Measurements from ENCODE around the gene BAZ2B.

Gene BAZ2B

GRCh38 chr2:159497847-159498246, 118.5 kb downstream of the BAZ2B start:
- no peak for DNase-seq (ENCODE audit: extremely low read depth, insufficient read length)
- no peak overlapping the region for H3K4me3 ChIP-seq (replicated peaks; ENCODE audit: low read depth, low read length)
- H3K27me3 ChIP-seq (replicated peaks; ENCODE audit: control insufficient read depth, insufficient read depth, low read length), result no peaks in the 10 kb centered on the region

GRCh38 chr2:159497256-159497655, 119.1 kb downstream of the BAZ2B start:
- no peak for DNase-seq (ENCODE audit: extremely low read depth, insufficient read length)
- no peak overlapping the region for H3K4me3 ChIP-seq (replicated peaks; ENCODE audit: low read depth, low read length)
- H3K36me3 ChIP-seq (ENCODE audit: control insufficient read depth, insufficient read depth, low read length), result no peaks in the 10 kb centered on the region
- no peak for TF ChIP-seq CTCF (IDR thresholded peaks at IDR 0.05; ENCODE audit: insufficient read depth, low read length, poor library complexity, severe bottlenecking)
- no peaks in the 10 kb centered on the region for H3K27me3 ChIP-seq (replicated peaks; ENCODE audit: control insufficient read depth, insufficient read depth, low read length)

More at GRCh38 chr2:159497847-159498246, 118.5 kb downstream of the BAZ2B start:
- TF ChIP-seq CTCF (IDR thresholded peaks at IDR 0.05; ENCODE audit: insufficient read depth, low read length, poor library complexity, severe bottlenecking), result no peak
- no peaks in the 10 kb centered on the region for H3K36me3 ChIP-seq (ENCODE audit: control insufficient read depth, insufficient read depth, low read length)

- no peak for TF ChIP-seq CTCF (IDR thresholded peaks at IDR 0.05; ENCODE audit: insufficient read depth, low read length, poor library complexity, severe bottlenecking)
- H3K4me3 ChIP-seq (replicated peaks; ENCODE audit: low read depth, low read length), result no peak overlapping the region
- DNase-seq (ENCODE audit: extremely low read depth, insufficient read length), result no peak
- H3K36me3 ChIP-seq (ENCODE audit: control insufficient read depth, insufficient read depth, low read length), result no peaks in the 10 kb centered on the region
- H3K27me3 ChIP-seq (replicated peaks; ENCODE audit: control insufficient read depth, insufficient read depth, low read length), result no peaks in the 10 kb centered on the region
Observed at GRCh38 chr2:159489476-159489875, 126.9 kb downstream of the BAZ2B start.

- no peaks in the 10 kb centered on the region for H3K36me3 ChIP-seq (ENCODE audit: control insufficient read depth, insufficient read depth, low read length)
- H3K27me3 ChIP-seq (replicated peaks; ENCODE audit: control insufficient read depth, insufficient read depth, low read length), result no peaks in the 10 kb centered on the region
- no peak overlapping the region for H3K4me3 ChIP-seq (replicated peaks; ENCODE audit: low read depth, low read length)
- DNase-seq (ENCODE audit: extremely low read depth, insufficient read length), result no peak
- TF ChIP-seq CTCF (IDR thresholded peaks at IDR 0.05; ENCODE audit: insufficient read depth, low read length, poor library complexity, severe bottlenecking), result no peak
Observed at GRCh38 chr2:159484532-159484931, 131.8 kb downstream of the BAZ2B start.

- DNase-seq (ENCODE audit: extremely low read depth, insufficient read length), result no peak
- TF ChIP-seq CTCF (IDR thresholded peaks at IDR 0.05; ENCODE audit: insufficient read depth, low read length, poor library complexity, severe bottlenecking), result no peak
- no peaks in the 10 kb centered on the region for H3K27me3 ChIP-seq (replicated peaks; ENCODE audit: control insufficient read depth, insufficient read depth, low read length)
- H3K4me3 ChIP-seq (replicated peaks; ENCODE audit: low read depth, low read length), result no peak overlapping the region
- H3K36me3 ChIP-seq (ENCODE audit: control insufficient read depth, insufficient read depth, low read length), result no peaks in the 10 kb centered on the region
Observed at GRCh38 chr2:159476329-159476728, 140.0 kb downstream of the BAZ2B start.

GRCh38 chr2:159475793-159476192, 140.6 kb downstream of the BAZ2B start:
- Histone ChIP-seq H3K36me3 (ENCODE audit: control insufficient read depth, insufficient read depth, low read length) (no peaks in the 10 kb centered on the region), H3K27me3 (replicated peaks; ENCODE audit: control insufficient read depth, insufficient read depth, low read length) (no peaks in the 10 kb centered on the region), H3K4me3 (replicated peaks; ENCODE audit: low read depth, low read length) (no peak overlapping the region)
- no peak for TF ChIP-seq CTCF (IDR thresholded peaks at IDR 0.05; ENCODE audit: insufficient read depth, low read length, poor library complexity, severe bottlenecking)
- no peak for DNase-seq (ENCODE audit: extremely low read depth, insufficient read length)

Measured in GM06990 (cell line).